ENCODE data around the gene MYBPC2. TPM values are rescaled to one million over a fixed set of nuclear protein-coding genes. Genes with fewer than 3 reads are reported as not detected.

Gene MYBPC2
- total and polyA plus RNA-seq, 2 of the 4 experiments (the other 2 are of a cell fraction) = not detected

DNA sequence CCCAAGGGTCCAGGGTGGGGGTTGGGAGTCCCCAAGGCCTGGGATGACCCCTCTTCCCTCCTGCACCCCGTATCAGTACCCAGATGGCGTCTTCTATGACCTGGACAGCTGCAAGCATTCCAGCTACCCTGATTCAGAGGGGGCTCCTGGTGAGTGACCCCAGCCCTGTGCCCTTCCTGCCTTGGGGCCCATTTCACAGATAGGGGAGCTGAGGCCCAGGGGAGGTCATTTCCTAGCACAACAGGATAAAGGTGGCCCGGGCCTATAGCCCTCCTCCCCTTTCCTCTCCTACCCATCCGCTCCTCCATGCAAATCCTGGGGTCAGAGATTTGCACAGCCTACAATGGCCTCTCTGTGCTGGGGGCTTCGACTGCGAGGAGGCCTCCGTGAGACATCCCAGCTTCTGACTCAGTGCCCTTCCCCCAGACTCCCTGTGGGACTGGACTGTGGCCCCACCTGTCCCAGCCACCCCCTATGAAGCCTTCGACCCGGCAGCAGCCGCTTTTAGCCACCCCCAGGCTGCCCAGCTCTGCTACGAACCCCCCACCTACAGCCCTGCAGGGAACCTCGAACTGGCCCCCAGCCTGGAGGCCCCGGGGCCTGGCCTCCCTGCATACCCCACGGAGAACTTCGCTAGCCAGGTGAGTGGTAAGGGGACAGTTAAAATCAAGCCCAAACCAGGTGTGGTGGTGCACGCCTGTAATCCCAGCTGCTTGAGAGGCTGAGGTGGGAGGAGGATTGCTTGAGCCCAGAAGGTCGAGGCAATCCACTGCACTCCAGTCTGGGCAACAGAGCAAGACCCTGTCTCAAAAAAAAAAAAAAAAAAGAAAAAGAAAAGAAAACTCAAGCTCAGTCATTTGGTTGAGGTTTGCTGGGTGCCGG lies 10.1 kb upstream of the MYBPC2 start:
- intact Hi-C loops (cut with micrococcal nuclease) (no loop called here), in situ Hi-C loops (cut with MboI; ENCODE audit: low sequenced_read_pairs) (no loop called here), dilution Hi-C loops (cut with HindIII; ENCODE audit: low sequenced_read_pairs, unreplicated experiment) (no loop called here)
- Histone ChIP-seq H4K5ac (ENCODE audit: low read depth, low read length) (no peak overlapping the region), H2AK9ac (replicated peaks; ENCODE audit: low read depth, low read length, poor library complexity) (no peak overlapping the region), H3K4me3 (ENCODE audit: insufficient read depth, low read depth, low read length) (no peak overlapping the region), H2BK20ac (ENCODE audit: low read depth, low read length) (no peak overlapping the region), H3K9ac (ENCODE audit: low read depth, low read length) (no peak overlapping the region), H3K36me3 (ENCODE audit: control insufficient read depth, insufficient read depth, low read length) (no peaks in the 10 kb centered on the region), H3K27me3 (ENCODE audit: control insufficient read depth, insufficient read depth, low read length) (peaks cover 21% of the 10 kb centered on the region), H3K4ac (ENCODE audit: low read depth, low read length) (no peak overlapping the region), H3K27ac (ENCODE audit: insufficient read depth, low read length) (no peak overlapping the region), H3K18ac (ENCODE audit: low read depth, low read length) (no peak overlapping the region), H3K23ac (ENCODE audit: low read depth, low read length) (no peak overlapping the region), H3K9me3 (ENCODE audit: control insufficient read depth, insufficient read depth, low read length) (no peaks in the 10 kb centered on the region), H4K91ac (ENCODE audit: insufficient read depth, low read depth, low read length) (no peak overlapping the region), H3K79me1 (ENCODE audit: low read depth in 1 of 2, low read length in 2 of 2) (no peaks in the 10 kb centered on the region), H3K14ac (replicated peaks; ENCODE audit: low read depth, low read length) (no peak overlapping the region), H2BK15ac (ENCODE audit: low read depth, low read length) (no peak overlapping the region), H4K20me1 (ENCODE audit: insufficient read depth, low read length) (no peaks in the 10 kb centered on the region), H4K8ac (ENCODE audit: low read depth in 2 of 2, low read length in 2 of 2) (no peak overlapping the region), H3K4me2 (ENCODE audit: low read depth, low read length) (no peak overlapping the region), H3K9me1 (ENCODE audit: insufficient read depth, low read length) (no peaks in the 10 kb centered on the region), H2AK5ac (ENCODE audit: low read depth, low read length) (no peak overlapping the region), H2AFZ (replicated peaks; ENCODE audit: low read length, poor library complexity) (no peak overlapping the region), H3K56ac (ENCODE audit: extremely low read depth, insufficient read depth, low read length) (no peak overlapping the region), H2BK120ac (ENCODE audit: low read depth, low read length) (no peak overlapping the region), H3K4me1 (ENCODE audit: control insufficient read depth, insufficient read depth, low read length) (no peaks in the 10 kb centered on the region), H2BK5ac (ENCODE audit: low read depth, low read length, poor library complexity, severe bottlenecking) (no peak overlapping the region)
- 88% methylated on average over 4 of the region's 18 CpGs; no CpG with 5 or more reads in 1 of the 2 experiments for WGBS, 2 experiments (ENCODE audit: extremely low coverage in 2 of 2, insufficient read length in 1 of 2)
- BruUV-seq (replicated peaks) = no TSS peak
- ChIA-PET CTCF (no interaction called here), POLR2A (ENCODE audit: unreplicated experiment) (no interaction called here)
- TF ChIP-seq MAFK (IDR thresholded peaks at IDR 0.05; ENCODE audit: low read depth, low read length) (no peak), RCOR1 (IDR thresholded peaks at IDR 0.05; ENCODE audit: insufficient replicate concordance, low read length) (no peak)
- TF ChIP-seq, protein P1, sequence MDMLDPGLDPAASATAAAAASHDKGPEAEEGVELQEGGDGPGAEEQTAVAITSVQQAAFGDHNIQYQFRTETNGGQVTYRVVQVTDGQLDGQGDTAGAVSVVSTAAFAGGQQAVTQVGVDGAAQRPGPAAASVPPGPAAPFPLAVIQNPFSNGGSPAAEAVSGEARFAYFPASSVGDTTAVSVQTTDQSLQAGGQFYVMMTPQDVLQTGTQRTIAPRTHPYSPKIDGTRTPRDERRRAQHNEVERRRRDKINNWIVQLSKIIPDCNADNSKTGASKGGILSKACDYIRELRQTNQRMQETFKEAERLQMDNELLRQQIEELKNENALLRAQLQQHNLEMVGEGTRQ (IDR thresholded peaks at IDR 0.05; ENCODE audit: low read depth, low read length) = no peak
- no peak for ATAC-seq (ENCODE audit: low read depth)
- DNase-seq = no peak
